NCI-H1092 (cell line): Measurements from ENCODE around the gene ZBTB22.

Source experiments
- DNase-seq: peaks from one replicate; lab custom pipeline; 2025; lab: John Stamatoyannopoulos, UW

The ZBTB22 gene

DNA sequence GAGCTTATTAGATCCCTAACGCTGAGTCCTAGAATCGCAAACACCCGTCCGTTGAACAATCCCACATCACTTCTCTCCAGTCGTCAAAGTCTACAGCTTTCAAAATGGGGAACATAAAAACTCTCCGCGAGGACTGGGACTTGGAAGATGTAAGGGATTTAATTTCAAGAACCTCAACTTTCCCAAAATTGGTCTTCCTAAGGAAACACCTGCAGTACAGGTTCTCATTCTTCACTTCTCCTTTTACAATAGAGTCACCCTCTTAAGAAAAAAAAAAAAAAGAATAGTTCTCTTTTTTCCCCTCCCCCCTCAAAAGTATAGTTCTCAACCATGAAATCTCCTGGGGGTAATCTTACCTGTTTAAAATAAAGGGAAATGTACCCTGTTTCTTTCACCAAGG is 6.6 kb upstream of the ZBTB22 start:
- no peak for DNase-seq

DNA sequence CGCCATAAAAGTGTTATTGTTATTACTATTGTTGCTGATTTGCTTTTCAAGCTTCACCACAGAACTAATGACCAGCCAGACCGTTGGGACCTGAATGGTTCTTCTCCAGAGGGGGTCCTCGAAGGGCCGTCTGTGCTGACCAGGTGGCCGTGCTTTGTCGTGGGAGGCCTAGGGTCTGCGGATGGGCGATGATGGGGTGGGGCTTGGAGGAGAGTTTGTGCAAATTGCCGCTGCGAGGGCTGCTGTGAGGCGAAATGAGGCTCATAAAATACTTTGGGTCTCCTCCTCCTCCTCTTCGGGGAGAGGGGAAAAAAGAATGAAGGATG is 6.0 kb upstream of the ZBTB22 start:
- peak; percentile 52 for DNase-seq

GRCh38 chr6:33321227-33321626 is 3.7 kb upstream of the ZBTB22 start:
- DNase-seq = no peak

DNA sequence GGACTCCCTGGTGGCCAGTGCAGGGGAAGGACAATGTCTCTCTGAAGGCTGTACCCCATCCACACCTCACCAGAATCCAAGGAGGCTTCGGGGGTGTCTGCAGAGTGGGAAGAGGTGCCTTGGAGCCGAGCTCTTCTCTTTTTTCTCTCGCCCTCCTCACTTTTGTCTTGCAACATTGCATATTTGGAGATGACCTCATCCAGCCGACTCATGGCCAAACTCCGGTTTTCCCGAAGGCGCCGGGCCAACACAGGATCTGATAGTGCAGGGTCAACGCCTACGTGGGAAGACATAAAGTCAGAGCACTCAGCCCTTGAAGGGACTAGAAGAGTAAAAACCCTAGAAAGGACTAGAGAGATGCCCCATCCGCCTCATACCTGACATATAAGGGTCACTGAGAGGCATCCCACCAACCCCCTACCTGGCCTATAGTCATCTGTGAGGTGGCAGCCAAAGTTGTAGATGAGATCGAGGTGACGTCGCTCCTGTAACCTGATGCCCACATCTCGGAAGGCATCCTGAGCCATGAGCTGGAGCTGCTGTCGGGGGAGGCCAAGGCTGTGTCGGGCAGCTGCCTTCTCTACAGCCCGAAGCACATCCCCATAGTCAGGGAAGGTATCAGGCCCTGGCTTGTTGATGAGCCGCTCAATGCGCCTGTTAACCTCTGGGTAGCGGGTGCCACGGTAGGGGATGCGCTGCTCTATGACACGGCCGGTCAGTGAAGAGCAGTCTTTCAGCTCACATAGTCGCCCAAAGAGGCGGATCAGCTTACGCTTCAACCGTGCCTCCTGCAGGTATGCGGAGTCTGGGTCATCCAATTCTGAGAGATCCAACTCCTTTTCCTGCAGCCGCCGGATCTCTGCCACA is 3.0 kb upstream of the ZBTB22 start:
- no peak for DNase-seq

- no peak for DNase-seq
These were observed 2.4 kb upstream of the ZBTB22 start for GRCh38 chr6:33319939-33320314.

- DNase-seq = no peak
These were observed 1.0 kb upstream of the ZBTB22 start for GRCh38 chr6:33318426-33319073.

DNA sequence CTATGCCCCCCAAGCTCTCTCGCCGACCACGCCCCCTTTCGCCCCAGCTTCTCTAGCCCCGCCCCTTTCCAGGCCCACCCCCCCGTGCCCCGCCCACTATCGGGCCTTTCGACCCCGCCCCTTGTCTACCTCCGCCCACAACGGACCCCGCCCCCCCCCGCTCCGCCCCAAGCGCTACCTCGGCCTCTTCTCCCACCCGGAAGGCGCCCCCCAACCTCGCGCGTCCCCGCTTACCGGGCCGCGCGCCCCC is 200 bp downstream of the ZBTB22 start:
- DNase-seq = no peak

DNA sequence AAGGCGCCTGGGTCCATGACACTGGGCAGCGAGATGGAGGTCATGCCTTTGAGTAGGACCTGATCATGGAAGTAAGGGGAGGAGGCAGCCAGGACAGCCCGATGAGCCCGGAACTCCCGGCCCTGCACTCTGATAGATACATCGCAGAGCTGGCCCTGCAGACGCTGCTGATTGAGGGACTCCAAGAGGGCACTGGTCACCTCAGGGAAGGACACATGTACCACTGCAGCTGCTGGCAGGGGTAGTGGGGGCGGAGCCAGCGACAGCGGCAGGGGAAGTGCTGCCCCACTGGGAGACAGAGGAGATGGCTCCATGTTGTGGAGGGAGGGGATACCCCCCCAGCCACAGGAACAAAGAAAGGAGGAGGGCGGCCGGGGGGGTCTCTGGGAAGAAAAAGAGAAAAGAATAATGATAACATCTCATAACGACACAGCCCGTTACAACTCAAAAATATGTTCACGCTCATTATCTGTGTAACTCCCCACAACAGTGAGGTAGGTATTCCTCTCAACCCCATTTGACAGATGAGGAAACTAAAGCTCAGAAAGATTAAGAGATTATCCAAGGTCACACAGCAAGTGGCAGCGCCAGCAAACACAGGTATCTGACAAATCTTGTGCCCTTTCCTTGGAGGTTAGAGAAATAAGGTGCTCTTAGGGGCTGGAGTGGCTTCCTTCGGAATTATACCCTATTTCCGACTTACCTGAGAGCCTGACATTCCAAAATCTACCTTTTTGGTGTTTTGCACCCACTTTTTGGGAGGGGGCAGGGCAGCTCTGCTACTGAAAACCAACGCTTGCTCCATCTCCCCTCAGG is 733 bp downstream of the ZBTB22 start:
- no peak for DNase-seq

GRCh38 chr6:33315793-33316602 is 1.5 kb downstream of the ZBTB22 start:
- no peak for DNase-seq

GRCh38 chr6:33314943-33315792 is 2.4 kb downstream of the ZBTB22 start:
- no peak for DNase-seq

- DNase-seq = no peak
These were observed 3.0 kb downstream of the ZBTB22 start for GRCh38 chr6:33314515-33314942.

- DNase-seq = peak; percentile 2
These were observed 3.6 kb downstream of the ZBTB22 start, which contains the start of gene TAPBP for GRCh38 chr6:33313709-33314514. Gene TAPBP (minus strand): TSS chr6:33314078. CDS start chr6:33314041, 37 bp downstream.

DNA sequence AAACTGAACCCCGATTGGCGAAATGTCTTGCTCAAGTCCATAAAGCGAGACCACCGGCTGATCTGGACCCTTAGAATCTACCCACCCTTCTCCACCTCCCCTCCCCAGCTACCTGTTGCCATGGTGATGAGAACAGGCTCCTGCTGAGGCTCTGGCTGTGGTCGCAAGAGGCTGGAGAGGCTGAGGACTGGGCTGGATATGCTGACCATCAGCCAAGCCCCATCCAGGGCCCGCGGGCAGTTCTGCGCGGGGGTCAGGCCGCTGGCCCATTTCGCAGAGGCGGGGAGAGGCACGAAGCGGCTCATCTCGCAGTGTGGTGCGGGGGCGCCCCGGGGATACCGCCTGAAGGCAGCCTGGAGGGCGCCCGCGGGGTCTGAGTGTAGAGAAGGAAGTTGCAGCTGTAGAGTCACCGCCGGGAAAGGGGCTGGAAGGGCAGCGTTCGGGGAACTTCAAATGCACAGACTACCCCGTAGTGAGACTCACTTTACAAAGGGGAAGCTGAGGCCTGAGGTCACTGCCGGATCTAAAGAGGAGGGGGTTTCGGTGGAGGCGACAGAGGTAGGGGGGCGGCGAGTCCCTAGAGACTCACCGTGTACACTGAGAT is 4.3 kb downstream of the ZBTB22 start:
- peak; percentile 3 for DNase-seq

DNA sequence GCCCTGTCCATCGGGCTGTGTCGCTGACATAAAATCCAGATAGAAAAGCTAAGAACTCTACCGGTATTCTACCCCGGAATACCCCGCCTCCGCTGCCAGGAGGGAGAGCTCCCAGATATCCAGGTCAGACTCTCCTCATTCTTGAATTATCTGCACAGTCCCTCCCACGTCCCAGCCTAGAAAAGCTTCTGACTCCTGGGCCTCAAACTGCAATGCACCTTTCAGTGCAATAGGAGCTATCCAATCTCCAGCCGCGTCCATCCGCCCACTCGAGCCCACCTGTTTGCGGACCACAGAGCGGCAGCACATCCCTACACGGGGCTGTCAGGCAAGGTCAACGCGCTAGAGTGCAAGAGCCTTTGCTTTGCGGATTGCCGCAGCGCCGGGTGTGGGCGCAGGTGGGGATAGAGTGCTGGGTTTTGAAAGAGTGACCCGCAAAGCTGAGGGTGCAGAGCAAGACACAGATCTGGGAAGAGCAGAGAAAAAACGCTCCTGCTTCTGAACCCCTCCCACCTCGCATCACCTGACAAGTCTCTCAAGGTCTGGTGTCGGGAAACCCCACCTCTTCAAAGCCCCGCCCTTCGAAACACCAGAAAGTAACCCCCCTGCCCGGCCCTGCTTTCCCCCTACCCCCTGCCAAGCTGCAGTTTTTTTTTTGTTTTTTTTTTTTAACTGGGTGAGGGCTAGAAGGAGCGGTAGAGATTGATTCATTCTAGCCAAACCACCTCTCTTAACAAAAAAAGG is 5.0 kb downstream of the ZBTB22 start:
- peak; percentile 25 for DNase-seq

- no peak for DNase-seq
These were observed 11.2 kb downstream of the ZBTB22 start for GRCh38 chr6:33306356-33306755.

DNA sequence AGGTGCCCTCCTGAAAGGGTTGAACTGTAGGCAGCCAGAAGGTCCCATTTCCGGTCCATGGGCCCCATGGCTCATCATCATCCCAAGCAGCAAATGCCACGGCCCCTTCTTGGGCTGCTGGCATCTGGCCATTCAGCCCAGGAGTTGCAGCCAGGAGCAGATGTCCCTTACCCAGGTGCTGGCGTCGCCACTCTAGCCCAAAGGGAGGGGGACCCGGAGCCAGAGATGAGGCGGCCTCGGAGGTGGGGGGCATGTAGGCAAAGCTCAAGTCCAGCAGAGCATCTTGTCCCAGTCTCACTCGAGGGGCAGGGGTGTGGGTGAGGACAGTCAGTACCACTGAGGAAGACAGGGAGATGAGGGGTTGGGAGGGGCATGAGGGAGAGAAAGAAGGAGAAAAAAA is 12.5 kb downstream of the ZBTB22 start:
- DNase-seq = no peak

GRCh38 chr6:33304216-33304615 is 13.3 kb downstream of the ZBTB22 start:
- no peak for DNase-seq

DNA sequence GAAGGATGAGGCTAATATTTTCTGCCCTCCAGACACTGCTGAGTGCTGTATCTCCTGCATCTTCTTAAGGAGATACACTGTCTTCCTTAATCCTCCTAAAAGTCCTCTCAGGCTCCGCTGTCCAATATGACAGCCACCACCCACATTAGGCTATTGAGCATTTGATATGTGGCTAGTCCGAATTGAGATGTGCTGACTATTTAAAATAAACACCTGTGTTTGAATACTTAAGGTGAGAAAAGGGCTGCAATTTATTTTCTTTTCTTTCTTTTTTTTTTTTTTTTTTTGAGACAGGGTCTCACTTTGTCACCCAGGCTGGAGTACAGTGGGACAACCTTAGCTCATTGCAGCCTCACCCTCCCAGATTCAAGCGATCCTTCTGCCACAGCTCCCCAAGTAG is 15.7 kb downstream of the ZBTB22 start:
- DNase-seq = no peak

- peak; percentile 82 for DNase-seq
These were observed 18.2 kb downstream of the ZBTB22 start for GRCh38 chr6:33299237-33299944.
